ENCODE data around the gene ATXN7L1. TPM values are rescaled to one million over a fixed set of nuclear protein-coding genes. Genes with fewer than 3 reads are reported as not detected.

The ATXN7L1 gene
- total RNA-seq, 3 donors from 2014 or later (not counting 1 experiment from before 2014, with no cell fraction given): 37.5 to 48.6 (median 47.9) TPM

- no peaks in the 10 kb centered on the region for H3K27me3 ChIP-seq (ENCODE audit: control insufficient read depth, insufficient read depth, low read length)
- DNase-seq: no peak
- WGBS (ENCODE audit: insufficient coverage): 97% methylated on average over 7 of the region's 7 CpGs
- no peak for TF ChIP-seq CTCF (IDR thresholded peaks at IDR 0.05)
- Mint-ChIP-seq H3K27ac (peak overlapping the region; percentile 56 to 57), H3K4me1 (peaks cover 51 to 71% of the 10 kb centered on the region in 2 donors), H3K27me3 (ENCODE audit: low read depth in 2 of 2) (no peaks in the 10 kb centered on the region), H3K9me3 (no peaks in the 10 kb centered on the region), H3K36me3 (no peaks in the 10 kb centered on the region), H3K4me3 (no peak overlapping the region)
- no peak for ATAC-seq
- H3K9me3 ChIP-seq (ENCODE audit: control insufficient read depth, insufficient read depth, low read length): no peaks in the 10 kb centered on the region
- no peak overlapping the region for H3K27ac ChIP-seq (ENCODE audit: low read length)
- peaks cover 31% of the 10 kb centered on the region for H3K4me1 ChIP-seq (ENCODE audit: control insufficient read depth, insufficient read depth, low read length)
- no peak overlapping the region for H3K4me3 ChIP-seq (ENCODE audit: low read length)
- H3K36me3 ChIP-seq (ENCODE audit: control insufficient read depth, insufficient read depth, low read length): no peaks in the 10 kb centered on the region
- intact Hi-C loops (cut with micrococcal nuclease): loop anchor here (10.0 kb wide), 1 partner anchor 128 kb away; no protein-coding TSS in a partner anchor
These were observed 73.6 kb downstream of the ATXN7L1 start for GRCh38 chr7:105802604-105803428.

- Mint-ChIP-seq H3K27me3 (ENCODE audit: low read depth in 2 of 2) (no peaks in the 10 kb centered on the region), H3K4me3 (no peak overlapping the region), H3K27ac (peak overlapping the region; percentile 26 to 55), H3K9me3 (no peaks in the 10 kb centered on the region), H3K4me1 (peaks cover 33 to 57% of the 10 kb centered on the region in 2 donors), H3K36me3 (no peaks in the 10 kb centered on the region)
- H3K4me1 ChIP-seq (ENCODE audit: control insufficient read depth, insufficient read depth, low read length): peaks cover 13% of the 10 kb centered on the region
- DNase-seq (no peak), ATAC-seq (no peak)
- no peaks in the 10 kb centered on the region for H3K27me3 ChIP-seq (ENCODE audit: control insufficient read depth, insufficient read depth, low read length)
- H3K4me3 ChIP-seq (ENCODE audit: low read length): no peak overlapping the region
- TF ChIP-seq CTCF (IDR thresholded peaks at IDR 0.05): no peak
- intact Hi-C loops (cut with micrococcal nuclease): loop anchor here (10.0 kb wide), 1 partner anchor 126 kb away; no protein-coding TSS in a partner anchor
- H3K9me3 ChIP-seq (ENCODE audit: control insufficient read depth, insufficient read depth, low read length): no peaks in the 10 kb centered on the region
- no peaks in the 10 kb centered on the region for H3K36me3 ChIP-seq (ENCODE audit: control insufficient read depth, insufficient read depth, low read length)
- no peak overlapping the region for H3K27ac ChIP-seq (ENCODE audit: low read length)
- WGBS (ENCODE audit: insufficient coverage): 93% methylated on average over 5 of the region's 6 CpGs
These were observed 75.4 kb downstream of the ATXN7L1 start for GRCh38 chr7:105800849-105801534.

GRCh38 chr7:105800442-105800841 is 76.0 kb downstream of the ATXN7L1 start:
- no peak for DNase-seq
- peak overlapping the region; percentile 26 to 55 for H3K27ac Mint-ChIP-seq

More at GRCh38 chr7:105800442-105800841, 76.0 kb downstream of the ATXN7L1 start:
- no peaks in the 10 kb centered on the region for H3K9me3 Mint-ChIP-seq
- Histone ChIP-seq H3K27me3 (ENCODE audit: control insufficient read depth, insufficient read depth, low read length) (no peaks in the 10 kb centered on the region), H3K36me3 (ENCODE audit: control insufficient read depth, insufficient read depth, low read length) (no peaks in the 10 kb centered on the region), H3K9me3 (ENCODE audit: control insufficient read depth, insufficient read depth, low read length) (no peaks in the 10 kb centered on the region), H3K4me3 (ENCODE audit: low read length) (no peak overlapping the region), H3K27ac (ENCODE audit: low read length) (no peak overlapping the region), H3K4me1 (ENCODE audit: control insufficient read depth, insufficient read depth, low read length) (peaks cover 9% of the 10 kb centered on the region)
- peaks cover 28 to 52% of the 10 kb centered on the region in 2 donors for H3K4me1 Mint-ChIP-seq
- H3K27me3 Mint-ChIP-seq (ENCODE audit: low read depth in 2 of 2): no peaks in the 10 kb centered on the region
- H3K36me3 Mint-ChIP-seq: no peaks in the 10 kb centered on the region
- 37% methylated on average over 2 of the region's 3 CpGs for WGBS (ENCODE audit: insufficient coverage)
- TF ChIP-seq CTCF (IDR thresholded peaks at IDR 0.05): no peak
- no peak overlapping the region for H3K4me3 Mint-ChIP-seq
- no peak for ATAC-seq
- intact Hi-C loops (cut with micrococcal nuclease): loop anchor here (10.0 kb wide), 1 partner anchor 126 kb away; no protein-coding TSS in a partner anchor

All from natural killer cell (primary cell).